T1000 (cell line): ENCODE data around the gene SGCD.

Source experiments
- DNase-seq: peaks from one replicate; lab custom pipeline; 2025; ENCODE audit warnings: mixed read lengths; lab: John Stamatoyannopoulos, UW

Gene SGCD

DNA sequence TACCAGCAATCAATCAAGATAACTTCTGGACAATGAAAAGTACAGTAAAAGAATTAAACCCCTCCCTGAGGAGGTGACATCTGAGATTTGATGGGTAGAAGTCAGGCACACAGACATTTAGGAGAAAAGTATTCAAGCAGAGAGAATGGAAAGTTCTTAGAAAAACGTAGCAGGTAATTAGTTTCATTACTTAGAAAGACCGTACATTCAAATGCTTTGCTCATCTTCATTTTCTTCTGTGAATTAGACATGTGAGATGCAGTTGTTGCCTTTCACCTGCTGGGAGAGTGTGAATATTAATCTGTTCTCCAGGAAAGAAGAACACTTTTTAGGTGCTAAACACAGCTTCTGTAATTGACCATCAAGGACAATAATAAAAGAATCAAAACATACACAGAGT, 451.8 kb downstream of the SGCD start:
- no peak for DNase-seq

DNA sequence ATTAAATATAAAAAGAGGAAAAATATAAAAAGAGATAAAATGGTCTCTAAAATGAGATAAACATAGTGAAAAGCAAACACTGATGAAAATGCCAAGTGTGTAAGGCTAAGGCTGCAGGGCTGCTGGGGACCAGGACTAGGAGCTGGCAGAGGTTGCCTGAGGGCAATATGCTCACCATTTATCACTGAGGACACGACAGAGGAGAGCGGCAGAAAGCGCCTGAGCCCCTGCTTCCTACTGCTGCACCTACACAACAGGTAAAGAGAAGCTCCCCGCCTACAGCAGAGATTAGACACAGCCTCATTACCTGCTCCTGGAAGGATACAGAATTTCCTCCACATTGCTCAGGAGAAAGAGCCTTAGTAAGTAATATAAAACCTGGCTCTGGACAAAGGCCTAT, 452.5 kb downstream of the SGCD start:
- no peak for DNase-seq

DNA sequence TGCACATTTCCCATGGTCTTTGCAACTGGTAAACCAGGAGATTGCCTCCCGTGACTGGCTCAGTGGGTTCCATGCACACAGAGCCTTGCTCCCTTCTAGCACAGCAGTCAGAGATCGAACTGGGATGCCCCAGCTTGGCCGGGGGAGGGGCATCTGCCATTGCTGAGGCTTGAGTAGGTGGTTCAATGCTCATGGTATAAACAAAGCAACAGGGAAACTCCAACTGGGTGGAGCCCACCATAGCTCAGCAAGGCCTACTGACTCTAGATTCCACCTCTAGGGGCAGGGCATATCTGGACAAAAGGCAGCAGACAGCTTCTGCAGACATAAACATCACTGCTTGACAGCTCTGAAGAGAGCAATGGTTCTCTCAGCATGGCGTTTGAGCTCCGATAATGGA, 456.1 kb downstream of the SGCD start:
- no peak for DNase-seq

DNA sequence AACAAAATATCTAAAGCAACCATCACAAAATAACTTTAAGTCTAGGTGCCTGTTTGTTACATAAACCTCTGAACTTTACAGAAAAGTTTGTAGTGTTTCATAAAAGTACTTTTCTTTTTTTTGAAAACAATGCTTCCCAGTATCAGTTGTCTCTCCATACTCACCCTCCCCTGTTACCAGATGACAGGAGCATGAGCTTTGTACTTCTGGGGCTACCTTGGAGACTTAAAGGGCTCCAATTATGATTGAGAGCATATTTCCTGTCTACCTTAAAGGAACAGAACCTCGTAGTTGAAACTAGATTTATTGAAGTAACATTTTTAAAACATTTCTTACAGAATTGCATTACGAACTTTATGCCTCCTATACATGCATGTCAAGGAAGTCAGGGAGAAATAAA, 467.7 kb downstream of the SGCD start:
- DNase-seq, result no peak

DNA sequence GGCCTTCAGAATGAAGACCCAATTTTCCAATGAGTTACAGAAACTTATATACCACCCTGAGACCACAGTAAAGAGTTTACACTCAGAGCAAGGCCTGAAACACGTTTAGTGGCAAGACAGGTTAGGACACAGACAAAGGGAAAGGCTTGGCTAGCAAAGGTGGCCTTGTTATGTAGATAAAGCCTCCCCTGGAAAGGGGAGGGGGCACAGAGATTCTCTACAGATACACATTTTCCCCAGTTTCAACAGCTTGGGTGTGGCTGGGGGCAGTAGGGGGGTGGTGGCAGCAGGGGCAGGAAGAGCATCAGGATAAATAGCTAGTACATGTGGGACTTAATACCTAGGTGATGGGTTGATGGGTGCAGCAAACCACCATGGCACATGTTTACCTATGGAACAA, 471.2 kb downstream of the SGCD start:
- no peak for DNase-seq

- DNase-seq, result no peak
These were observed 472.2 kb downstream of the SGCD start for GRCh38 chr5:156799171-156799570.

DNA sequence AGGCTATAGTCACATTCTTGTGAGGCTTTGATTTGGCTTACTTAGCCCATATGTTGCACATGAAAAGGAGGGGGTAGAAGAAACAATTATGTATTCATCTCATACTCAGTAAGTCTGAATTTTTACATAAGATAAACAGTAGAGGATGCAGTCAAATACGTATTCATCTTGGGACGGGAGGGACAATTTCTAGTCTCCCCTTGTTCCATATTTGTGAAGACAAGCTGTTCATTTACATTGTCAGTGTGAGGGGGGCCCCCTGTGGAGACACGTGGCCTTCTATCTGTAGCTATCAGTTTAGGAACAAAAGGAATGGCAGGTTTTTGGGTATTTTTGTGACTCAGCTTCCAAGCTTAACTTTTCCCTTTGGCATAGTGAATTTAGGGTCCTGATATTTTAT, 474.0 kb downstream of the SGCD start:
- DNase-seq, result no peak

DNA sequence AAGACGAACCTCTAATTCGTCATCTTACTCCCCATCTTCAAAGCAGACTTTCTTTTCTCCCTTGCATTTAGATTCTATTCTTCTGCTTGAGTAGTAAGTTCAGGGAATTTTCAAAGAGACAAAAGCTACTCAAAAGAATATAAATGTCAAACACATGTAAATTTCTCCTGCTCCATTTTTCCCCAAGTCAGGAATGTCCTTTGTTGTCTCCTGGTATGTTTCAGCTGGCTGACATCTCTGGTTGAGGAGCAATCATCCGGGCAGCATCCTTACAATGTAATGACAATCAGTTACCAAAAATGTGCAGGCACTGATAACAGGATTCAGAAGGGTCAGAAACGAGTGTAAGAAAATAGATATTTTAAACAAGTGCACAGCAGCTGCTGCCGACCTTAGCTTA, 475.5 kb downstream of the SGCD start:
- no peak for DNase-seq

GRCh38 chr5:156803404-156803803, 476.4 kb downstream of the SGCD start:
- DNase-seq, result no peak

- DNase-seq, result no peak
These were observed 486.0 kb downstream of the SGCD start for GRCh38 chr5:156812959-156813358.

- no peak for DNase-seq
These were observed 489.1 kb downstream of the SGCD start for GRCh38 chr5:156815988-156816599.
